GM04503 (cell line): ENCODE results near the gene NOCT.
"Not testable (repeated sequence)": the region's sequence is repeated elsewhere in the genome, so short reads cannot be mapped to it uniquely, and the experiment has no call there.

Source experiments
- DNase-seq: peaks from one replicate; pipeline ENCODE4 v3.0.0-alpha.2; 2012; ENCODE audit warnings: low read depth

NOCT gene

GRCh38 chr4:139048026-139048425 lies 32.4 kb downstream of the NOCT start:
- no peak for DNase-seq

GRCh38 chr4:139050446-139050845 lies 34.9 kb downstream of the NOCT start:
- DNase-seq = peak; percentile 11

- no peak for DNase-seq
These were observed 38.3 kb downstream of the NOCT start for GRCh38 chr4:139053909-139054308.

- DNase-seq = no peak
These were observed 39.4 kb downstream of the NOCT start for GRCh38 chr4:139054791-139055505.

- DNase-seq = not testable (repeated sequence)
These were observed 43.4 kb downstream of the NOCT start for GRCh38 chr4:139059026-139059425.

GRCh38 chr4:139060591-139060990 lies 45.0 kb downstream of the NOCT start:
- DNase-seq = no peak

- DNase-seq = no peak
These were observed 60.6 kb downstream of the NOCT start for GRCh38 chr4:139076016-139076744.

GRCh38 chr4:139077567-139078355 lies 62.2 kb downstream of the NOCT start:
- DNase-seq = no peak

- DNase-seq = no peak
These were observed 63.3 kb downstream of the NOCT start for GRCh38 chr4:139078926-139079325.

- peak; percentile 90 for DNase-seq
These were observed 67.4 kb downstream of the NOCT start for GRCh38 chr4:139082750-139083606.

- no peak for DNase-seq
These were observed 68.0 kb downstream of the NOCT start for GRCh38 chr4:139083607-139083955.

- DNase-seq = peak; percentile 57
These were observed 68.6 kb downstream of the NOCT start for GRCh38 chr4:139083956-139084803.

GRCh38 chr4:139084804-139085093 lies 69.2 kb downstream of the NOCT start:
- no peak for DNase-seq

GRCh38 chr4:139085141-139085540 lies 69.6 kb downstream of the NOCT start:
- no peak for DNase-seq

- no peak for DNase-seq
These were observed 76.7 kb downstream of the NOCT start for GRCh38 chr4:139092271-139092670.
